Trophoblast cell (in vitro differentiated cells and primary cell): ENCODE data around the gene RAMACL.

ENCODE experiments used
- DNase-seq, 2 donors: peaks; one replicate each; pipeline ENCODE4 v3.0.0-alpha.2; 2016
- H2AFZ ChIP-seq: 2 replicates; pipeline ENCODE4 v1.6.1; 2013; ENCODE audit warnings: low read length, moderate library complexity, mild to moderate bottlenecking; ENCODE audit not compliant: insufficient read depth, poor library complexity
- H2AK5ac ChIP-seq: 2 replicates; pipeline ENCODE4 v1.6.1; 2013; ENCODE audit warnings: mild to moderate bottlenecking, low read length
- H2BK120ac ChIP-seq: 2 replicates; pipeline ENCODE4 v1.6.1; 2013; ENCODE audit warnings: low read length, mild to moderate bottlenecking, moderate library complexity; ENCODE audit not compliant: insufficient read depth, poor library complexity
- H2BK12ac ChIP-seq: 2 replicates; pipeline ENCODE4 v1.6.1; 2013; ENCODE audit warnings: mild to moderate bottlenecking, low read length, moderate library complexity
- H2BK5ac ChIP-seq: 2 replicates; pipeline ENCODE4 v1.6.1; 2013; ENCODE audit warnings: low read length, low read depth, moderate library complexity, mild to moderate bottlenecking; ENCODE audit not compliant: poor library complexity
- H3K14ac ChIP-seq: 2 replicates; pipeline ENCODE4 v1.6.1; 2013; ENCODE audit warnings: mild to moderate bottlenecking, low read length
- H3K18ac ChIP-seq: 2 replicates; pipeline ENCODE4 v1.6.1; 2013; ENCODE audit warnings: mild to moderate bottlenecking, low read length
- H3K23ac ChIP-seq: 2 replicates; pipeline ENCODE4 v1.6.1; 2013; ENCODE audit warnings: low read length
- H3K27ac ChIP-seq: 2 replicates; pipeline ENCODE4 v1.5.1; 2013; ENCODE audit warnings: low read depth, mild to moderate bottlenecking, inconsistent platforms, low read length, moderate library complexity
- H3K27me3 ChIP-seq: 2 replicates; pipeline ENCODE4 v1.6.1; 2013; ENCODE audit warnings: inconsistent platforms, mild to moderate bottlenecking, low read length, moderate library complexity; ENCODE audit not compliant: insufficient read depth
- H3K36me3 ChIP-seq, 2 experiments: 1 replicate in 1 of 2; 2 replicates in 1 of 2; pipeline ENCODE4 v1.6.1; 2013; ENCODE audit warnings: low read length in 2 of 2, mild to moderate bottlenecking in 2 of 2, moderate library complexity in 1 of 2; ENCODE audit not compliant: insufficient read depth in 2 of 2, control insufficient read depth in 1 of 2
- H3K4ac ChIP-seq: 2 replicates; pipeline ENCODE4 v1.6.1; 2013; ENCODE audit warnings: low read depth, mild to moderate bottlenecking, low read length, moderate library complexity
- H3K4me1 ChIP-seq, 2 experiments: 1 replicate in 1 of 2; 2 replicates in 1 of 2; pipeline ENCODE4 v1.6.1; 2013; ENCODE audit warnings: low read length in 2 of 2, mild to moderate bottlenecking in 2 of 2, moderate library complexity in 1 of 2; ENCODE audit not compliant: insufficient read depth in 2 of 2, control insufficient read depth in 1 of 2
- H3K4me2 ChIP-seq: 2 replicates; pipeline ENCODE4 v1.6.1; 2013; ENCODE audit warnings: inconsistent platforms, mild to moderate bottlenecking, low read length, moderate library complexity
- H3K4me3 ChIP-seq: 2 replicates; pipeline ENCODE4 v1.5.1; 2013; ENCODE audit warnings: mild to moderate bottlenecking, low read depth, low read length, inconsistent platforms
- H3K79me1 ChIP-seq: one replicate; pipeline ENCODE4 v1.6.1; 2013; ENCODE audit warnings: low read length
- H3K79me2 ChIP-seq: 2 replicates; pipeline ENCODE4 v1.6.1; 2013; ENCODE audit warnings: low read length, mild to moderate bottlenecking; ENCODE audit not compliant: control insufficient read depth, insufficient read depth, poor library complexity
- H3K9ac ChIP-seq: 2 replicates; pipeline ENCODE4 v1.6.1; 2013; ENCODE audit warnings: mild to moderate bottlenecking, low read length
- H3K9me3 ChIP-seq: 2 replicates; pipeline ENCODE4 v1.6.1; 2013; ENCODE audit warnings: low read depth, mild to moderate bottlenecking, control low read depth, inconsistent platforms, low read length; ENCODE audit not compliant: insufficient read depth
- H4K12ac ChIP-seq: 2 replicates; pipeline ENCODE4 v1.6.1; 2013; ENCODE audit warnings: low read depth, mild to moderate bottlenecking, low read length, moderate library complexity
- H4K8ac ChIP-seq: 2 replicates; pipeline ENCODE4 v1.6.1; 2013; ENCODE audit warnings: low read depth, mild to moderate bottlenecking, low read length, moderate library complexity
- H4K91ac ChIP-seq: one replicate; pipeline ENCODE4 v1.6.1; 2013; ENCODE audit warnings: low read depth, mild to moderate bottlenecking, low read length, moderate library complexity
- WGBS: extraction: QIAGEN DNeasy Blood & Tissue Kit; methylation state at CpG from one replicate; pipeline ENCODE4 v1.1.7; 2013; ENCODE audit warnings: missing lambda C conversion rate; ENCODE audit not compliant: insufficient read length, insufficient coverage; ENCODE audit errors: extremely low coverage; 5-methylcytosine and 5-hydroxymethylcytosine counted together

The RAMACL gene

GRCh38 chr6:166561771-166562359, 24.6 kb downstream of the RAMACL start:
- Histone ChIP-seq H3K27ac (no peak overlapping the region), H3K4ac (no peak overlapping the region), H3K79me2 (peaks cover 2% of the 10 kb centered on the region), H2BK120ac (no peak overlapping the region), H3K4me2 (no peak overlapping the region), H3K23ac (no peak overlapping the region), H4K12ac (no peak overlapping the region), H3K27me3 (no peaks in the 10 kb centered on the region), H3K79me1 (no peaks in the 10 kb centered on the region), H2BK5ac (no peak overlapping the region), H3K14ac (no peak overlapping the region), H4K8ac (no peak overlapping the region), H3K4me1 (peaks cover 0 to 3% of the 10 kb centered on the region in 2 experiments), H3K18ac (no peak overlapping the region), H3K9me3 (peaks cover 2% of the 10 kb centered on the region), H2BK12ac (no peak overlapping the region), H2AK5ac (no peak overlapping the region), H3K9ac (no peak overlapping the region), H3K4me3 (no peak overlapping the region), H2AFZ (no peak overlapping the region), H4K91ac (no peak overlapping the region), H3K36me3 (peaks cover 1 to 3% of the 10 kb centered on the region in 2 experiments)
- no CpG with 5 or more reads among the region's 10 CpGs for WGBS
- DNase-seq, result no peak

GRCh38 chr6:166560222-166560621, 26.3 kb downstream of the RAMACL start:
- no peak overlapping the region for H3K9ac ChIP-seq
- no peaks in the 10 kb centered on the region for H3K79me1 ChIP-seq
- H3K4me2 ChIP-seq, result no peak overlapping the region
- no peak overlapping the region for H4K8ac ChIP-seq
- H2BK120ac ChIP-seq, result no peak overlapping the region
- H3K9me3 ChIP-seq, result peaks cover 2% of the 10 kb centered on the region
- no peak overlapping the region for H2BK12ac ChIP-seq
- no peaks in the 10 kb centered on the region for H3K27me3 ChIP-seq
- no peak overlapping the region for H3K27ac ChIP-seq
- no peak overlapping the region for H2AFZ ChIP-seq
- no CpG with 5 or more reads among the region's 3 CpGs for WGBS
- DNase-seq, result no peak
- H3K23ac ChIP-seq, result no peak overlapping the region
- H3K18ac ChIP-seq, result no peak overlapping the region
- no peak overlapping the region for H4K91ac ChIP-seq
- no peak overlapping the region for H2BK5ac ChIP-seq
- no peak overlapping the region for H3K4ac ChIP-seq
- H3K4me1 ChIP-seq, result peaks cover 0 to 5% of the 10 kb centered on the region in 2 experiments
- no peak overlapping the region for H4K12ac ChIP-seq
- H2AK5ac ChIP-seq, result no peak overlapping the region
- peaks cover 1 to 3% of the 10 kb centered on the region in 2 experiments for H3K36me3 ChIP-seq
- no peak overlapping the region for H3K4me3 ChIP-seq
- H3K14ac ChIP-seq, result no peak overlapping the region
- peaks cover 2% of the 10 kb centered on the region for H3K79me2 ChIP-seq

- H3K4me3 ChIP-seq, result no peak overlapping the region
- H3K79me2 ChIP-seq, result peaks cover 2% of the 10 kb centered on the region
- no peak overlapping the region for H4K91ac ChIP-seq
- H3K4ac ChIP-seq, result no peak overlapping the region
- no peak overlapping the region for H3K23ac ChIP-seq
- no peak overlapping the region for H2BK120ac ChIP-seq
- peaks cover 2% of the 10 kb centered on the region for H3K9me3 ChIP-seq
- H3K27ac ChIP-seq, result no peak overlapping the region
- H2AK5ac ChIP-seq, result no peak overlapping the region
- no peaks in the 10 kb centered on the region for H3K27me3 ChIP-seq
- H2AFZ ChIP-seq, result no peak overlapping the region
- H3K14ac ChIP-seq, result no peak overlapping the region
- H2BK12ac ChIP-seq, result no peak overlapping the region
- H4K12ac ChIP-seq, result no peak overlapping the region
- no peaks in the 10 kb centered on the region for H3K79me1 ChIP-seq
- H3K36me3 ChIP-seq, result peaks cover 1 to 3% of the 10 kb centered on the region in 2 experiments
- DNase-seq, result no peak
- WGBS, result no CpG with 5 or more reads among the region's 1 CpG
- H2BK5ac ChIP-seq, result no peak overlapping the region
- no peak overlapping the region for H4K8ac ChIP-seq
- H3K9ac ChIP-seq, result no peak overlapping the region
- H3K18ac ChIP-seq, result no peak overlapping the region
- H3K4me1 ChIP-seq, result peaks cover 0 to 7% of the 10 kb centered on the region in 2 experiments
- no peak overlapping the region for H3K4me2 ChIP-seq
These were observed 26.8 kb downstream of the RAMACL start for GRCh38 chr6:166559662-166560061.

- H2AK5ac ChIP-seq, result no peak overlapping the region
- H3K23ac ChIP-seq, result no peak overlapping the region
- H3K4me3 ChIP-seq, result no peak overlapping the region
- peaks cover 2% of the 10 kb centered on the region for H3K79me2 ChIP-seq
- H2BK12ac ChIP-seq, result no peak overlapping the region
- H2BK5ac ChIP-seq, result no peak overlapping the region
- H3K4me2 ChIP-seq, result no peak overlapping the region
- H2AFZ ChIP-seq, result no peak overlapping the region
- H3K27ac ChIP-seq, result no peak overlapping the region
- H4K8ac ChIP-seq, result no peak overlapping the region
- H3K27me3 ChIP-seq, result no peaks in the 10 kb centered on the region
- no peak for DNase-seq
- no peak overlapping the region for H3K9ac ChIP-seq
- H3K4ac ChIP-seq, result no peak overlapping the region
- no peak overlapping the region for H2BK120ac ChIP-seq
- H4K91ac ChIP-seq, result no peak overlapping the region
- H3K14ac ChIP-seq, result no peak overlapping the region
- no peak overlapping the region for H4K12ac ChIP-seq
- peaks cover 0 to 7% of the 10 kb centered on the region in 2 experiments for H3K4me1 ChIP-seq
- H3K36me3 ChIP-seq, result peaks cover 1 to 3% of the 10 kb centered on the region in 2 experiments
- H3K18ac ChIP-seq, result no peak overlapping the region
- no CpG with 5 or more reads among the region's 5 CpGs for WGBS
- H3K79me1 ChIP-seq, result no peaks in the 10 kb centered on the region
- peaks cover 3% of the 10 kb centered on the region for H3K9me3 ChIP-seq
These were observed 27.3 kb downstream of the RAMACL start for GRCh38 chr6:166559211-166559610.
